Psoas muscle (tissue), 8 donors: ENCODE results near the gene WAPL. TPM values are rescaled to one million over a fixed set of nuclear protein-coding genes. Genes with fewer than 3 reads are reported as not detected.
"Not testable (repeated sequence)": the region's sequence is repeated elsewhere in the genome, so short reads cannot be mapped to it uniquely, and the experiment has no call there.

ENCODE experiments used
- ATAC-seq, 4 donors: fragments of 200-7000 bp; cut with Tn5 transposase; one replicate each; pipeline ENCODE4 v1.9.1; 2020; ENCODE audit warnings: moderate library complexity in 3 of 4, mild to moderate bottlenecking in 2 of 4
- DNase-seq, 2 donors: peaks; one replicate each; pipeline ENCODE4 v3.0.0-alpha.2; 2020
- H3K27ac ChIP-seq: fragments of 200-600 bp; one replicate; pipeline ENCODE4 v1.8.0; 2022
- H3K27me3 ChIP-seq, 3 donors: fragments of 200-600 bp in 1 of 3; one replicate each; pipeline versions ENCODE4 v1.6.1 to v1.8.0; 2013 to 2022; ENCODE audit warnings: low read length in 2 of 3, mild to moderate bottlenecking in 2 of 3, moderate library complexity in 1 of 3; ENCODE audit not compliant: insufficient read depth in 3 of 3
- H3K36me3 ChIP-seq, 2 donors: fragments of 200-600 bp in 1 of 2; one replicate each; pipeline versions ENCODE4 v1.6.1 to v1.8.0; 2013 to 2022; ENCODE audit warnings: low read depth in 1 of 2, mild to moderate bottlenecking in 1 of 2, moderate library complexity in 1 of 2; ENCODE audit not compliant: insufficient read depth in 1 of 2
- H3K4me1 ChIP-seq: fragments of 200-600 bp; one replicate; pipeline ENCODE4 v1.8.0; 2022
- H3K4me3 ChIP-seq: fragments of 200-600 bp; one replicate; pipeline ENCODE4 v1.8.0; 2022; ENCODE audit warnings: mild to moderate bottlenecking
- H3K9me3 ChIP-seq: fragments of 200-600 bp; one replicate; pipeline ENCODE4 v1.8.0; 2022
- CTCF ChIP-seq: fragments of 200-600 bp; IDR thresholded peaks from one replicate; pipeline ENCODE4 v1.8.0; 2022; ENCODE audit warnings: antibody characterized with exemption
- WGBS, 3 donors: extraction: QIAGEN DNeasy Blood & Tissue Kit; methylation state at CpG; one replicate each; pipeline versions ENCODE4 v1.1.6 to v1.1.7; 2013; 5-methylcytosine and 5-hydroxymethylcytosine counted together
- intact Hi-C, 2 donors: fragments of 100-400 bp; cut with DNase I; formaldehyde crosslinking; loops; one replicate each; pipeline versions ENCODE4 v1.11.0 to v1.14.2; 2022
- long read RNA-seq, 2 donors: library from polyadenylated mRNA; unstranded; transcript quantifications; one replicate each; pipeline ENCODE4 v2.0.0, GENCODE V29; 2021
- polyA plus RNA-seq, 3 donors: library from polyadenylated mRNA; stranded (reverse); fragments of 200-250 nt; gene quantifications; one replicate each; pipeline ENCODE4 v1.2.3, GENCODE V29; 2013
- total RNA-seq, 4 donors: library from RNA; stranded (reverse); fragmentation: NEBNext Ultra II Directional in 2 of 4; extraction: Animal tissue kit (Norgen Biotek cat#: 25700) in 2 of 4; gene quantifications; one replicate each; pipeline versions ENCODE4 v1.2.1 to v1.2.4, GENCODE V29; 2021 to 2023
- donor health status: healthy with polysubstance abuse.
- donor health status: DM: no; HTN: no; CAD: no; lungs with moderate emphysema.
- donor health status: Bipolar disorder and iron deficiency.
- donor health status: healthy.
- donor health status: DM: yes; HTN: yes; CAD: no.
- donor health status: DM: no; HTN: no; CAD: no.
- donor health status: DM: no; HTN: no; CAD: no.
- donor health status: DM: yes; HTN: yes; CAD: no.

Gene WAPL
- total RNA-seq (10 to 100 TPM; 31.5 to 42.4 (median 39.7) TPM), polyA plus RNA-seq (10 to 100 TPM; 20.0 to 63.7 (median 22.4) TPM)
- long read RNA-seq, donor 1, full-length matches to known transcripts: 27 of 61 reads
- long read RNA-seq, donor 1, partial matches to known transcripts: 25 of 61 reads
- long read RNA-seq, donor 1, other reads (novel, unspliced or antisense): 9 of 61 reads
- long read RNA-seq, donor 2, full-length matches to known transcripts: 32 of 85 reads
- long read RNA-seq, donor 2, partial matches to known transcripts: 37 of 85 reads
- long read RNA-seq, donor 2, other reads (novel, unspliced or antisense): 16 of 85 reads

GRCh38 chr10:86521678-86522509 lies at the start of gene WAPL:
WAPL (minus strand) TSS chr10:86521792; CDS start chr10:86518069, 3,723 bp downstream.
- H3K9me3 ChIP-seq: no peaks in the 10 kb centered on the region
- peak; percentile 3 for TF ChIP-seq CTCF
- H3K36me3 ChIP-seq: peaks cover 0 to 15% of the 10 kb centered on the region in 2 donors
- H3K27ac ChIP-seq: peak within 1 kb of the TSS; percentile 96
- ATAC-seq: peak; percentile 96 to 99 (median 98)
- peak; percentile 97 for DNase-seq
- 0 to 1% (median 0%) methylated on average over 64 to 87 of the region's 87 CpGs for WGBS, 3 donors
- intact Hi-C loops: no loop called here
- H3K4me3 ChIP-seq: peak within 1 kb of the TSS; percentile 81
- H3K4me1 ChIP-seq: peaks cover 51% of the 10 kb centered on the region
- no peaks in the 10 kb centered on the region for H3K27me3 ChIP-seq

GRCh38 chr10:86569335-86569734 lies 47.7 kb upstream of the WAPL start:
- Histone ChIP-seq H3K36me3 (no peaks in the 10 kb centered on the region), H3K4me1 (no peaks in the 10 kb centered on the region), H3K27me3 (no peaks in the 10 kb centered on the region), H3K9me3 (no peaks in the 10 kb centered on the region), H3K27ac (no peak overlapping the region), H3K4me3 (no peak overlapping the region)
- intact Hi-C loops: no loop called here
- DNase-seq (no peak), ATAC-seq (no peak)
- TF ChIP-seq CTCF: no peak

GRCh38 chr10:86566518-86566917 lies 44.9 kb upstream of the WAPL start:
- H3K36me3 ChIP-seq, H3K4me3 ChIP-seq, H3K4me1 ChIP-seq, H3K27me3 ChIP-seq, H3K27ac ChIP-seq, DNase-seq, intact Hi-C loops, ATAC-seq, H3K9me3 ChIP-seq: not testable (repeated sequence)
- 65 to 71% (median 70%) methylated on average over 2 of the region's 2 CpGs for WGBS, 3 donors

- H3K9me3 ChIP-seq, DNase-seq, H3K4me1 ChIP-seq, H3K27me3 ChIP-seq, H3K36me3 ChIP-seq, ATAC-seq, intact Hi-C loops, H3K27ac ChIP-seq, H3K4me3 ChIP-seq: not testable (repeated sequence)
- 78 to 79% (median 78%) methylated on average over 6 of the region's 6 CpGs for WGBS, 3 donors
These were observed 41.7 kb upstream of the WAPL start for GRCh38 chr10:86563338-86563737.

- H3K36me3 ChIP-seq, H3K27me3 ChIP-seq, H3K4me1 ChIP-seq, intact Hi-C loops, H3K9me3 ChIP-seq, ATAC-seq, H3K27ac ChIP-seq, H3K4me3 ChIP-seq, DNase-seq: not testable (repeated sequence)
- 86 to 89% (median 87%) methylated on average over 3 of the region's 3 CpGs for WGBS, 3 donors
These were observed 37.1 kb upstream of the WAPL start for GRCh38 chr10:86558695-86559094.

GRCh38 chr10:86556933-86557649 lies 35.5 kb upstream of the WAPL start:
- whole genome bisulfite sequencing, 3 donors: 87 to 89% (median 89%) methylated on average over 15 of the region's 15 CpGs

More at GRCh38 chr10:86556933-86557649, 35.5 kb upstream of the WAPL start:
- TF ChIP-seq CTCF: no peak
- no peak for DNase-seq
- Histone ChIP-seq H3K4me3 (no peak overlapping the region), H3K27me3 (no peaks in the 10 kb centered on the region), H3K4me1 (no peaks in the 10 kb centered on the region), H3K36me3 (no peaks in the 10 kb centered on the region), H3K9me3 (no peaks in the 10 kb centered on the region), H3K27ac (no peak overlapping the region)
- intact Hi-C loops: no loop called here
- no peak for ATAC-seq
